HG03039 (cell line): ENCODE measurements around the gene CYP27A1.

Experiments used
- ATAC-seq: cut with Tn5 transposase; IDR thresholded peaks from one replicate; pipeline ENCODE4 v1.9.1; 2021; ENCODE audit warnings: mild to moderate bottlenecking, moderate library complexity; ENCODE audit not compliant: unreplicated experiment

The CYP27A1 gene

GRCh38 chr2:218781691-218782527 lies at the start of gene CYP27A1:
CYP27A1 (plus strand) TSS chr2:218782147; CDS start chr2:218782183, 36 bp downstream.
- ATAC-seq: no peak

DNA sequence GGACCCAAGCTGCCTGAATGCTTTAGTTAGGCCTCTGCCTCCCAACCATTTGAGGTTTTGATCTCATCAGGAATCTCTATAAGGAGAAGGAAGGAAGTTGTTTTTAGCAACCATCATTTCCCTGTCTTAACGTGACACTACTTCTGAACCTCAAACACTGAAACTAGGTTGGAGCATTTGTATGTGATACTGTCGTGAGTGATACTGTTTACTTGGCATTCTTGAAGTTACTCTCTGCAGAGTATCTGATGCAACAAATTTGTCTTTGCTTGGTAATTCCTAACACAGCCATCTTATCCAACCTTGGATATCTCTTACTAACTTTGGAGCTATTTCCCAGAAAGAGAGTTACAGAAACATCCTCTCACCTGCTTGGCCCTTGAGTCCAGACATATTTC lies 49.2 kb upstream of the CYP27A1 start:
- ATAC-seq: no peak

DNA sequence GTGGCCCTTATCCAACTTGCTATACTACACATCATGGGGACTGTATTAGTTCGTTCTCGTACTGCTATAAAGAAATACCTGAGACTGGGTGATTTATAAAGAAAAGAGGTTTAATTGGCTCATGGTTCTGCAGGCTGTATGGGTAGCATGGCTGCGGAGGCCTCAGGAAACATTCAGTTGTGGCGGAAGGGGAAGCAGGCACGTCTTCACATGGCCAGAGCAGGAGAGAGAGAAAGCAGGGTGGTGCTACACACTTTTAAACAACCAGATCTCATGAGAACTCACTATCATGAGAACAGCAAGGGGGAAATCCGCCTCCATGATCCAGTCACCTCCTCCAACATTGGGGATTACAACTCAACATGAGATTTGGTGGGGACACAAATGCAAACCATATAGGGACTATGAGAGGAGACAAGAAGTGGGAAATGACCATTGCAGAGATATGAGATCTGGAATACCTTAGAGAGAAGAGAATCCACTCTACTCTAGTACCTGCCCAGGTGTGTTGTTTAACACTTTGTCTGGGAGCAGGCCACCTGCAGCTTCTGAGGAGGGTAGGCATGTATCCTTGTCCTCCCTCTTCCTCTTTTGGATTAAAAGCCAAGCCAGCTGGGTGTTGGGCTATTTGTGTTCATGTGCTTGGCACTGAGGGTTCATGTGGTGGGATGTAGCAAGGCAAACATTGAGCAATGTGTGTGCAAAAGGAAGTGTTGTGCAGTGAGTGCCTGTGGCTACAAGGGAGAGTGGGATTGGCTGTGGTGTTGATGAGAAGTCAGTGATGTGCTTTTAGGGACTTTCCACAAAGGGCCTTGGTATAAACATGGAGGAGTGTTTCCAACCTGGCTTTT lies 48.6 kb upstream of the CYP27A1 start:
- ATAC-seq: no peak

GRCh38 chr2:218734190-218734975 lies 47.6 kb upstream of the CYP27A1 start:
- ATAC-seq: no peak

DNA sequence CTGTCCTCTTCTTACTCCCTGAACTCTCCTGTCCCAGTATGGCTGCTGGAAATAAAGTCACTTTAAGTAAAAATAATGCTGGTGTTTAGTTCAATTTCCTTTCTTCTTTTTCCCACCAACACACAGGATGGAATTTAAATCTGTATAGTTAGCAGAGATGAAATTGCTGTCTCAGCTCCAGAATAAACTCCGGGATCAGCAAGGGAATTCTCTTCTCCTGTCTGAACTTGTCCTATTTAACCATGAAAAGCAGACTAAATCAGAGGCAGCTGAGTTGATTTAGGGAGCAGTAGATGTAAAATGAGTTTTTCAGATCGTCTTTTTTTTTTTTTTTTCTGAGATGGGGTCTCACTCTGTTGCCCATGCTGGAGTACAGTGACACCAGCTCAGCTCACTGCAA lies 45.4 kb upstream of the CYP27A1 start:
- no peak for ATAC-seq

DNA sequence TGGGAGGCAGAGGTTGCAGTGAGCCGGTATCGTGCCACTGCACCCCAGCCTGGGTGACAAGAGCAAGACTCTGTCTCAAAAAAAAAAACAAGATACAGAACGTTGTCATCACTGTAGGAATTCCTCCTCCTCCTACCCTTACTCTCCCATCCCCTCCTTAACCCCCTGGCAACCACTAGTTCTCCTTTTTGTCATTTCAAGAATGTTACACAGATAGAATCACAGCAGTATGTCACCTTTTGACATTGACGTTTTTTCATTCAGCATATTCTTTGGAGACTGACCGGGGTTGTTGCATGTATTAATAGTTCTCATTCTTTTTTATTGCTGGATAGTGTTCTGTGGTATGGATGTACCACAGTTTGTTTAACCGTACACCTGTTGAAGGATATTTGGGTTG lies 38.9 kb upstream of the CYP27A1 start:
- ATAC-seq: no peak

- ATAC-seq: no peak
Observed at GRCh38 chr2:218744615-218745014, 37.3 kb upstream of the CYP27A1 start.

DNA sequence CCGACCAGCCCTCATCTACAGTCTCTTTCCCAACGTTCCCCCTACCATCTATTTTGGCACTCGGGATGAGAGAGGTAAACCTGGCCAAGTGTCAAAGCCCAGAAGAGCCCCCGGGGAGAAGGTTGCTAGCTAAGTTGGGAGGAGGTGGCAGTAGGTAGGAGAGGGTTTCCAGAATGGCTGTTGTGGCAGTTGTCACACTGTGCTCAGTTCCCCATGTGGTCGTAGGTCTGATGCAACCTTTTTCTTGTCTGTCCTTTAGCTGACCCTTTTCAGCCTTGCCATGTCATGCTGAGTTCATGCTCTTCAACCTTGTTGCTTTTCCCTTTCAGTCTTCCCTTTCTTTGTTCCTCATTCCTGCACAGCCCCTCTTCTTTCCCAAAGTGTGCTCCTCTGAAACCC lies 36.8 kb upstream of the CYP27A1 start:
- ATAC-seq: no peak

- ATAC-seq: no peak
Observed at GRCh38 chr2:218745559-218746469, 36.1 kb upstream of the CYP27A1 start.

GRCh38 chr2:218746470-218746795 lies 35.5 kb upstream of the CYP27A1 start:
- ATAC-seq: no peak

GRCh38 chr2:218746960-218747359 lies 35.0 kb upstream of the CYP27A1 start:
- no peak for ATAC-seq

GRCh38 chr2:218748741-218749441 lies 33.1 kb upstream of the CYP27A1 start:
- ATAC-seq: no peak

DNA sequence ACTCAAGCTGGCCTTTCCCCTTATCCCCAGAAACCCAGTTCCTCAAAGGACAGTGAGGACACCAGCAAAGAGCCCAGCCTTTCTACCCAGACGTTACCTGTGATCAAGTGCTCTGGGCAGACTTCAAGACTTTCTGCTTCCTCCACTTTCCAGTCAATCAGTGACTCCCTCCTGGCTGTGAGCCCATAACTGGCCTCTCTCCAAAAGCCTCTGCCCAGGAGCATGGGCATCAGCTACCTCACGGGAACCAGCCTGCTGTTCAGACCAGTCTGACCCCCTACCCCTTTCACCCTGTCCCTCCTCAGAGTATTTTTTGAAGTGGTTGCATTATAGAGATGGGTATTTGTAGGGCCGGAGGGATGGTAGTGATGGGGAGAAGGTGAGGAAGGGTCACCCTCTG lies 27.7 kb upstream of the CYP27A1 start:
- no peak for ATAC-seq

DNA sequence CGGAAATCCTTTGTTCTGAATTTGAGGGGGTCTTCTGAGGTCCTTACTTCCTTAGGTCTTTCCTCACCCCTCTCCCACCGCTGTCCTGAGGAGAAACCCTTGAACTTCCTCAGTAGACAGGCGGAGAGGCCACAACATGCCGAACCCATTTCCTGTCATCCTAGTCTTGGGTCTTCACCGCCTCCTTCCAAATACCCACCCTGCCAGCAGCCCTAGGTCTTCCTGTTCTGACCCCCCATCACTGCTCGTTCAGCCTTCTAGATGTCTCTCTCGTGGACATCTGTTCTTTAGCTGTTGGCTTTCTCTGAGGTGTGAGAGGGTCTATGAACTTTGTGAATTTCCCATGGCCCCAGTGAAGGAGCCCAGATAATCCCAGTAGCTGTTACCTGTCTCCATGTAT lies 27.2 kb upstream of the CYP27A1 start:
- ATAC-seq: no peak

DNA sequence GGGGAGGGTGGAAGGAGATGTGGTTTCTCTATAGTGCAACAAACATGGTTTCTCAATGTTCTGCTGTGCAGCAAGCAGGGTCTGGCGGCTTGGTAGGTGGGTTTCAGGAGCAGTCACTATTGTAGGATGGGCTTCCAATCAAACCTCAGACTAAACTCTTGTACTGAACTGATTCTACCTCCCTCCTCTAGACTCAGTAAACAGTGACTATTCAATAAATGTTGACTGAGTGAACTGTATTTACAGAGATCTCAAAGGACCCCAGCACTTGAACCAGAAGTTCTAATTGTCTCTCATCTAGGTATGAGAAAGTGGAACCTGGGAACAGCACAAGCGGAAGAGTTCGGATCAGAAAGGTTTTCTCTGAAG lies 26.8 kb upstream of the CYP27A1 start:
- ATAC-seq: no peak

DNA sequence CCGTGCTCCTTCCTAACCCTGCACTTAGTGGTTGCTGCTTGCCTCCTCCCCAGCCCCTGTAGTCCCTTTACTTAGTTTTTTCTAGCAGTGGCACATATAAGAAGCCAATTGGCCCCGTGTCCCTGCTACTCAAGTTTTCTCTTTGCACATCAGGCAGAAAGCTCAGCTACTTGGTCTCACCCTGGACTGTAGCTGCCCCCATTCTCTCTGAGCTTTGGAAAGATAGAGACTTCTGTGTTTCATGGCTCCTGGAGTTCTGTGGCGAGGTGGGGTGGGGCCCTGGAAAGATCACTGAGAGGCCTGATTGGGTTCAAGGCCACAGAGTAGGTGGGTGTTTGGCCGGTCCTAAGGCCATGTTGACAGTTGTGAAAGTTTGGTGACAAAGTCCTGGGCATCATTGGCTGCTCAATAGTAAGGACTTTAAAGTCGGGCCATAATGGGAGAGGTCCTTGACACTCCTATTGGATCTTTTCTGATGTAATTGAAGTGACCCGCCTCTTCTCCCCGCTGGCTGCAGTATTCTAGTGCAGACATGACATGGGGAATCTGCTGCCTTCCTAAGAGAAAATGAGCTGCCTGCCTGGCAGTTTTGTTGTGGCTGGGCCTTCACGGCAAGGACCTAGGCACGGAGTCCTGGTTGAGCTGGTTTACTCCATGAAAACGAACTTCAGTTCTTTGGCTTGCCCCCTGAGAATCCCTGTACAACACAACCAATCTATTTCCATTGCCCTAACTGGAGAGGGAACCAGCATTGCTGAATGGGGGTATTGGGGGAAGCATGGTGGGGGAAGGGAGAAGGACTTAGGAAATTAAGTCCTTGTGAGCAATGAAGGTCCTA lies 26.2 kb upstream of the CYP27A1 start:
- ATAC-seq: no peak

DNA sequence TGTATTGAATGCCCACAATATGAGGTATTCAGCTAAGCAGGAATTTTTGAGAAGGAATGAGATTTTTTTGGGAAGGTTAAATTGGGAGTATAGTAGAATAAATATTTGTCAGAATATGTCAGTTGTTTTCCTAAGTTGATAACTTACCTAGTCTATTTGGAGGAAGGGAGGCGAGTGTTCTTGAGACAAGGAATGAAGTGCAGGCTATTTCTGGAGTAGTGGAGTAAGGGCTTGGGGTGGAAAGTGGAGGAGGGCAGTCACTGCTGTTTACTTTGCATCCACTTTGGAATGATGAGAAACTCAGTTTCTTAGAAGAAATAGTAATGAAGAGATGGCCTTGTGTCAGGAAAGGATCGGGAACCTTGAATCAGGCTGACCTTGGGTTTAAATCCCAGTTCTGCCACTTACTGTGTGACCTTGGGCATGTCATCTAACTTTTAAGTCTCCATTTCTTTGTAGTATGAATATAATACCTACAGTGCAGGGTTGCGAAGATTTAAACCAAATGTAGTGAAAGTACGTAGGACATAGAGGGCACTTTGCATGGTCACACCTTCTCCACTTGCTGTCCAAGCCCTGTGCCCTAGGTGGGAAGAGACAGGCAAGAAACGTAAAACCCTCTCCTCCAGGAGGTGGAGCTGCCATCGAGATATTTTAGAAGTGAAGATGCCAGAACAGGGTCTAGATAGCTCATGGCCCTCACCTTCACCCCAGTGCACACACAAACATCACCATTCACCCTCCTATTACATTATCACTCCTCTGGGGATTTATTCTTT lies 25.2 kb upstream of the CYP27A1 start:
- ATAC-seq: no peak

DNA sequence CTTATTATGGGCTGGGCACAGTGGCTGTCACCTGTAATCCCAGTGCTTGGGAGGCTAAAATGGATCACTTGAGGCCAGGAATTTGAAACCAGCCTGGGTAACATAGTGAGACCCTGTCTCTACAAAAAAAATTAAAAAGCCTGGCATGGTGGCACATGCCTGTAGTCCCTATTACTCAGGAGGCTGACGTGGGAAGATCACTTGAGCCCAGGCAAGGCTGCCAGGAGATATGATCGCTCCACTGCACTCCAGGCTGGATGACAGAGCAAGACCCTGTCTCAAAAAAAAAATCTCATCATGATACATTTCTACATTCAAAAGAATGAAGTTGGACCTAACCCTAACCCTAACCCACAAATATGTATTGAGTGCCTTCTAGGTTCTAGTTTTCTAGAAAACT lies 20.2 kb upstream of the CYP27A1 start:
- no peak for ATAC-seq
